ENCODE results near the gene FGD2.
A peak's percentile ranks its signal among the peaks of the same experiment; 100 is the strongest.

The FGD2 gene

GRCh38 chr6:36997811-36998722 lies 7.4 kb upstream of the FGD2 start:
- DNase-seq: no peak

GRCh38 chr6:36998723-36999038 lies 6.8 kb upstream of the FGD2 start:
- no peak for DNase-seq

GRCh38 chr6:36999061-36999750 lies 6.2 kb upstream of the FGD2 start:
- no peak for DNase-seq

DNA sequence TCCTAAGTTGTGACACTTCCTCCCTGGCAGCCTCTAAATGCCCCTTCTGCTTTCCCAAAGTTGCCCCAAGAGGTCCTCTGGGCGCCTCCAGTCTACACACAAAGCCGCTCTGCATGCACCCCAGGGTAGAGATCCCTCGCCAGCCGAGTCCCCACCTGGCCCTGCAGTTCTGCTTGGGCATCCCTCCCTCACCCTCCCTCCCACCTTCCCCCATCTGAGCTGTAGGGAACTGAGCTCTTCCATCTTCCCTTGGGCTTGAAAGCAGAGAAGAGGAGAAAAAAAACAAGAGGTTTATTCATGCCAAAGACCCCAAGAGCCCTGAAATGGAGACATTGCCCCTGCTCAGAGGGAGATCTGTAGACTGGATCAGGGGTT lies 5.7 kb upstream of the FGD2 start:
- no peak for DNase-seq

DNA sequence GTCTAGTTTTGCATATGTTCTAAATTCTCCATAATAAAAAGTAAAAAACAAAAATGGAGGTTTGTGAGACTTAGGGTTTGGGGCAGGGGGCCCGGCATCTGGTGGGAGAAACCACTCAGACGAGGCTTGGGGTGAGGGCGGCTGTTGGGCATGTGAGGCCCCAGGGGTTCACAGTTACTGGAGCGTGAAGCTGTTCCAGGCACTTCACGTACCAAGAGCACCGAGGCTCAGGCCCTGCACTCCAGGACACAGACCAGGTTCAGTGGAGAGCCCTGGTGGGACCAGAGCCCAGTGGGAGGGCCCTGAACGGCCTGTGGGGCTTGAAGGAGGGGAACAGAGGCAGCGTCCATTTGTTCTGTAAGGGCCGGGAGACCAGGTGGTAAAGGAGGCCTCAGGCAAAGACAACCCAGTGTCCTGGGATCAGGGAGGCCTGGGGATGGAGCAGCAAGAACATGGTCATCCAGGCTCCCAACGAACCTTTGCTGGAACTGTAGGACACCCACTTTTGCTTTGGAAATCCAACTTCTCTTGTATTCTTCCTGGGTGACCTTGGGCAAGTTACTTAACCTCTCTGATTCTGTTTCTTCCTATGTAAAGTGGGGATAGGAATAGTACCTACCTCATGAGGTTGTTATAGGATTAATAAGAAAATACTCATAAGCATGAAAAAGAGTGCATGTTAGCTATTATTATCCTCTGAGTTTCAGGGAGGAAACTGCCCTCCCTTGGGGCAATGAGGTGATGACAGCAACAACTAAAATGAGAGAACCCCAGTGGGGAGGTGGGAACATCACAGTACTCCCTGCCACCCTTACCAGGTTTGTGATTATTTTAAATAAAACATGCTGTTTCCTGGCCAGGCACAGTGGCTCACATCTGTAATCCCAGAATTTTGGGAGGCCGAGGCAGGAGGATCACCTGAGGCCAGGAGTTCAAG lies 1.1 kb upstream of the FGD2 start:
- DNase-seq: no peak

GRCh38 chr6:37005827-37006567 lies 542 bp downstream of the FGD2 start:
- DNase-seq: no peak

DNA sequence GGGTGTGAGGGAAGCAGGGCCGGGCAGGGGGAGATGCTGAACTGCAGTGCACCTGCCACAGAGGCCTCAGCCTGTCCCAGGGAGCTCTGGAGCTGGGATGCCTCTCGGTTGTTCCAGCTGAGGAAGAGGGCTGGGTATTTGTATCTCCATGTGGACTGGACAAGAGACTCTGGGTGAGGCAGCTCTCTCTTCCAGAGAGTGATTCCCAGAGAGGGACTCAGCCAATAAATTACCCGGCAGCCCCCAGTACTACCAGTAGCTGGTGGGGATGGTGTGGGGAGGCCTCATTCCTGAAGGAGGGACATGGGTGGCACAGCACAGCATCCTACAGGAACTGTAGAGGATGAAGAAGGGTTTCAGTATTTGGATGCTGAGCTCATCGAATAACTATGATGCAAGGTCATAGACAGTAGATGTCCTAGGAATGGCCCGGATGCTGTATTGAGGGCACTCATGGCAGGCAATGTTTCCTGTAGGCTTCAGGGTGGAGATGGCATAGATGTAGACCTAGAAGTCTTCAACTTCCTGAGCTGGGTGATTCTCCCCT lies 1.4 kb downstream of the FGD2 start:
- peak; percentile 35 for DNase-seq

- no peak for DNase-seq
Measured at GRCh38 chr6:37007340-37008043, 2.0 kb downstream of the FGD2 start.

- DNase-seq: no peak
Measured at GRCh38 chr6:37008484-37009465, 3.3 kb downstream of the FGD2 start.

DNA sequence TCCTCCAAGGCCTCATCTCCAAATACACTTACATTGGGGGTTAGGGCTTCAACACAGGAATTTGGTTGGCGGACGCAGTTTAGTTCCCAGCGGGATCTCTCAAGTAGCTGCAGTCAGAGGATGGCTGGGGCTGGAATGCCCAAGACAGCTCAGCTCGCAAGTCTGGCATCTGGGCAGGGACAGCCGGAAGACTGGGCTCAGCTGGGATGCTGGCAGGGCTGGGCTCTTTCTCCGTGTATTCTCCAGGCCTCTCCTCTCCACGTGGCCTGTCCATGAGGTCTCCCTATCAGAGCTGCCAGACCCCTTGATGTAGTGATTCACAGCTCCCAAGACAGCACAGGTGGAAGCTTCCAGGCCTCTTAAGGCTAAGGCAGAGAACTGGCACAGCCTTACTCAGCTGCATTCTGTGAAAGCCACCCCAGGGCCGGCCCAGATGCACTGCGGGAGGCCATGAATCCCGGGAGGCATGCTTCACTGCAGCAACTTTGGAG lies 5.0 kb downstream of the FGD2 start:
- DNase-seq: no peak

DNA sequence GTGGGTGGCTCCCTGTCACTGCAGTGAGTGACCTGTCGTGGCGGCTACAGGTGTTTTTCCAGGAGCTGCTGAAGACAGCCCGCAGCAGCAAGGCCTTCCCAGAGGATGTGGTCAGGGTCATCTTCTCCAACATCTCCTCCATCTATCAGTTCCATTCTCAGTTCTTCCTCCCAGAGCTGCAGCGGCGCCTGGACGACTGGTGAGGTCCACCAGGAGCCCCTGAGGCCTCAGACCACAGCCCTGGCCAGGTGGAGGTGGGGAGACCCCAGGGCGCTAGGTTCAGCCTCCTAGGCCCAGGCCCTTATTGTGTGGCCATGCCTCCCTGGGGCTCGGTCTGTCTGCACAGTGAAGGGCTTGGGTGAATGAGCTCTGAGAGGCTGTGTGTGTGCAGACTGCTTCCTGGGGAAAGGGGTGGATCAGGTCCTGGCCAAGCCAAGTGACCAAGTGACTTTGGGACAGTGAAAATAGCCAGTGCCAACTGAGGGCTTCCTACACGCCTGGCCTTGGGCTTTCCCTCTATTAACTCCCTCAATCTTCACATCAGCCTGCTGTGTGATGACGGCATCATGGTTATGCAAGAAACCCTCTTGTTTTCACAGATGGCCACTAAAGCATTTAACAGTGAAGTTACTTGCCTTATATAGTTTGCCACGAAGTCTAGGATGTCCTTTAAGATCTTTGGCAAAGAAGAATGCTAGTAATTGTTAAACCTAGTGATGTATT lies 6.4 kb downstream of the FGD2 start:
- DNase-seq: peak; percentile 63

- no peak for DNase-seq
Measured at GRCh38 chr6:37013516-37014491, 8.3 kb downstream of the FGD2 start.

DNA sequence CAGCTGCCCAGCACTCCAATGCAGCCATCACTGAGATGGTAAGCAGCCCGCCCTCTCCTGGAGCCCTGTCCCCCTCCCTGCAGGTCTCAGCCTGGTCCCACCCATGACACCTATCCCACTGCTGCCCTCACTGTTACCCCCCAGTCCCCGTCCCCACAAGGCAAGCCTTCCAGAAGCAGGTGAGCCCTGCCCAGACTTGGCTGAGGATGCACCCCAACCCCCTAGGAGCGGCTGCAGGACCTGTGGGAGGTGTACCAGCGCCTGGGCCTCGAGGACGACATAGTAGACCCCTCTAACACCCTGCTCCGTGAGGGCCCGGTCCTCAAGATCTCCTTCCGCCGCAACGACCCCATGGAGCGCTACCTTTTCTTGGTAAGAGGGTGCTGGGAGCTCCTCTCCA lies 9.2 kb downstream of the FGD2 start:
- no peak for DNase-seq

- DNase-seq: no peak
Measured at GRCh38 chr6:37015532-37015931, 10.1 kb downstream of the FGD2 start.

DNA sequence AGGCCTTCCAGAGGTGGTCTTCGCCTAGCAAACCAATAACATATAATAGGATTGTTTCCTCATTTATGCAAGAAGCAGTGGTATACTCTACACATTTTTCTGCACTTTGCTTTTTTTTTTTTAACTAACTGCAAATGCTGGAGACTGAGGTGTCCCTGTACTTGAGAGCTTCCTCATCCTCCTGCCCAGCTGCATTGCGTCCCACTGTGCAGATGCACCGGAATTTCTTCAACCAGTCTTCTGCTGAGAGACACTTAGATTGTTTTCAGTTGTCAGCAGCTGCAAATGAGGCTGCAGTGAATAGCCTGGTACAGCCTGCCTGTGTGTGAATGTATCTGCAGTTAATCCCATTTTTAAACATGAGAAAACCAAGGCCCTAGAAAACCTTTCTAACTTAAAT lies 11.5 kb downstream of the FGD2 start:
- DNase-seq: no peak

DNA sequence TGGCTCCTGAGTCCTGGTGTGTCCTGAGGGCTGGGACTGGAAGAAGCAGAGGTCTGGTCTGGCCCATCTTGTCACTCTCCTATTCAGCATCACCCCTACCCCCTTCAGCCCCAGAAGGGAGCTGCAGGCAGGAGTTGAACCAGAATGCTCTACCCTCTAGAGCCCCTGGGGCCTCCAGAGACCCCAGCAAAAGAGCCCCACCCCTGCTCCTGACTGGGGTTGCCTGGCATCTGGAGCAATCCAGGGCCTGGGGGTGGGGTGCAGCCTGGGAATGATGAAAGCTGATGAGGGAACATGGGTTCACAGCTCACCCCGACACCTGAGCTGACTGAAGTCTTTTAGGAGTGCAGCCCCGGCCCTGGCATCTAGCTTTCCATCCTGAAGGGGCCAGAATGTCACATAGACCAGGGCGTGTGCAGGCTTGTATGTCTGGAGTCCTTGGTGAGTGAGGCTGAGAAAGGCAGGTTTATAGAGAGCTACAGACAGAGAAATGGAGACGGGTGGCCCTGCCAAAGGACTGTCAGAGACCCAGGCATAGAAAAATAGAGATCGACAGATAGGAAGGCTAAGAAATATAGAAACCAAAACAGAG lies 12.2 kb downstream of the FGD2 start:
- no peak for DNase-seq
